Measurements from ENCODE around the gene OGFOD1.

OGFOD1 gene

GRCh38 chr16:56450986-56451752 is at the start of gene OGFOD1, which contains the start of gene NUDT21:
Gene OGFOD1 (plus strand): TSS chr16:56451554. CDS start chr16:56451613, 59 bp downstream.
Gene NUDT21 (minus strand): TSS chr16:56451332. CDS start chr16:56451202, 130 bp downstream.
- DNase-seq = peak; percentile 97

- no peak for DNase-seq
Measured at GRCh38 chr16:56405977-56406672, 45.2 kb upstream of the OGFOD1 start.

- DNase-seq = no peak
Measured at GRCh38 chr16:56408379-56409098, 42.8 kb upstream of the OGFOD1 start.

GRCh38 chr16:56409195-56409594 is 42.2 kb upstream of the OGFOD1 start:
- DNase-seq = peak; percentile 55

GRCh38 chr16:56411123-56411522 is 40.2 kb upstream of the OGFOD1 start:
- DNase-seq = no peak

- DNase-seq = no peak
Measured at GRCh38 chr16:56411624-56412023, 39.7 kb upstream of the OGFOD1 start.

GRCh38 chr16:56413381-56413780 is 38.0 kb upstream of the OGFOD1 start:
- DNase-seq = no peak

GRCh38 chr16:56414366-56414765 is 37.0 kb upstream of the OGFOD1 start:
- no peak for DNase-seq

- peak; percentile 54 for DNase-seq
Measured at GRCh38 chr16:56415875-56416274, 35.5 kb upstream of the OGFOD1 start.

GRCh38 chr16:56417138-56417537 is 34.2 kb upstream of the OGFOD1 start:
- DNase-seq = no peak

GRCh38 chr16:56419740-56420548 is 31.4 kb upstream of the OGFOD1 start:
- DNase-seq = no peak

- no peak for DNase-seq
Measured at GRCh38 chr16:56420613-56421012, 30.7 kb upstream of the OGFOD1 start.

- DNase-seq = no peak
Measured at GRCh38 chr16:56421313-56421712, 30.0 kb upstream of the OGFOD1 start.

GRCh38 chr16:56421976-56422669 is 29.2 kb upstream of the OGFOD1 start:
- DNase-seq = no peak

GRCh38 chr16:56422896-56423441 is 28.4 kb upstream of the OGFOD1 start:
- DNase-seq = no peak

- peak; percentile 56 for DNase-seq
Measured at GRCh38 chr16:56423584-56424403, 27.6 kb upstream of the OGFOD1 start.

GRCh38 chr16:56424404-56424764 is 27.0 kb upstream of the OGFOD1 start:
- no peak for DNase-seq

- DNase-seq = no peak
Measured at GRCh38 chr16:56424791-56425438, 26.4 kb upstream of the OGFOD1 start.

- DNase-seq = peak; percentile 94
Measured at GRCh38 chr16:56425439-56425832, 25.9 kb upstream of the OGFOD1 start, which contains the start of gene AMFR. Gene AMFR (minus strand): TSS chr16:56425545. CDS start chr16:56425327, 218 bp downstream.

GRCh38 chr16:56426585-56426984 is 24.8 kb upstream of the OGFOD1 start:
- no peak for DNase-seq
